RWPE1 (cell line): ENCODE results near the gene GPSM3.
"Not testable (repeated sequence)": the region's sequence is repeated elsewhere in the genome, so short reads cannot be mapped to it uniquely, and the experiment has no call there.

Experiments
- CTCF ChIA-PET: fragments of 350-600 bp; sonication (Branson Sonifier 250); formaldehyde crosslinking; extraction: SDS; loops from one replicate; lab custom pipeline; 2021; lab: Yijun Ruan, JAX
- POLR2A ChIA-PET: fragments of 400-600 bp; formaldehyde crosslinking; extraction: SDS; loops from one replicate; lab custom pipeline; 2020; ENCODE audit warnings: antibody characterized with exemption; ENCODE audit not compliant: low non-redundant PET; lab: Yijun Ruan, JAX
- DNase-seq: peaks from one replicate; pipeline ENCODE4 v3.0.0; 2012; ENCODE audit warnings: low spot score
- H3K27ac ChIP-seq: fragments of 450-650 bp; 2 replicates; pipeline ENCODE4 v1.5.1; 2017
- CTCF ChIP-seq: fragments of 450-650 bp; conservative IDR thresholded peaks from 2 replicates; pipeline ENCODE4 v1.5.1; 2017; ENCODE audit warnings: low read depth, mild to moderate bottlenecking

The GPSM3 gene

DNA sequence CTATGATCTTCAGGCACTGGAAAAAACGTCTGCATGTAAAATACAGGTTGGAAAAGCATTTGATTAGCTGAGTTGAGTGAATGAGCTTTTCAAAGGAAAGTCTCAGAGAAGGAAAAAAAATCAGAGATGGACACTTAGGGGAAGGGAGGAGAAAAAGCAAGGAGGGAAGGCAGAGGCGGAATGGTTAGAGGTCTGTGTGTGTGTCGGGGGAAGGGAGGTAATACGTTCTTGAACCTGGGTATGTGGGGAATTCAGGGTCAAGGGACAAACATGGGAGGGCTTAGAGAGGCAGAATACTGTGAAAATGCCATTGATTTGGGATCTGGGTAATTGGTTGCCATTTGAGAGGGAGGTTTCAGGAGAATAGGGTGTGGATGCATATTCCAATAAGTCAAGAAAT is 45.8 kb downstream of the GPSM3 start:
- no peak for DNase-seq
- TF ChIP-seq CTCF = no peak
- CTCF ChIA-PET = interaction anchor here (0.6 to 1.7 kb wide), 2 partner anchors 17 to 28 kb away, joined by 4 to 6 read pairs; no protein-coding TSS in a partner anchor
- POLR2A ChIA-PET = no interaction called here
- H3K27ac ChIP-seq = no peak overlapping the region

DNA sequence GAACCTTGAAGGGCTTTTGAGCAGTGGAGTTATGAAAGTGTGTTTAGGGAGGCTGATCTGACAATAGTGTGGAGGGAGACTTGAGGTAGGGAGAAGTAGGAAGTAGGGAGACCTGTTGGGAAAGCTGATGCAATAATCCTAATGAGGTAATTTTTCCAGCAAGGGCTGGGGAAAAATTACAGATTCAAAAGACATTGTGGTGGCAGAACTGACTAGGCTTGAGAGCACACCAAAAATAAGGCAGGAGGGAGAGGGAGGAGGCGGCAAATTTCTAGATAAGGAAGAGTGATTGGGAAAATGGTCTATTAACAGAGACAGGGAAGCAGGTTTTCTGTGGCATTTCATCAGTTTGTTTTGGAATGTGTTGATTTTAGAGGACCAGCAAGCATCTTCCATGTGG is 46.2 kb downstream of the GPSM3 start:
- ChIA-PET CTCF (interaction anchor here (0.6 to 1.7 kb wide), 2 partner anchors 17 to 27 kb away, joined by 4 to 6 read pairs; no protein-coding TSS in a partner anchor), POLR2A (no interaction called here)
- H3K27ac ChIP-seq = no peak overlapping the region
- no peak for DNase-seq
- no peak for TF ChIP-seq CTCF

GRCh38 chr6:32144238-32144637 is 48.2 kb downstream of the GPSM3 start:
- CTCF ChIA-PET, H3K27ac ChIP-seq, POLR2A ChIA-PET, DNase-seq: not testable (repeated sequence)
